ENCODE results near the gene EEF1AKMT2.

EEF1AKMT2 gene

GRCh38 chr10:124736491-124737136, 55.1 kb downstream of the EEF1AKMT2 start:
- no peak for DNase-seq

GRCh38 chr10:124735491-124736286, 56.0 kb downstream of the EEF1AKMT2 start:
- no peak for DNase-seq

DNA sequence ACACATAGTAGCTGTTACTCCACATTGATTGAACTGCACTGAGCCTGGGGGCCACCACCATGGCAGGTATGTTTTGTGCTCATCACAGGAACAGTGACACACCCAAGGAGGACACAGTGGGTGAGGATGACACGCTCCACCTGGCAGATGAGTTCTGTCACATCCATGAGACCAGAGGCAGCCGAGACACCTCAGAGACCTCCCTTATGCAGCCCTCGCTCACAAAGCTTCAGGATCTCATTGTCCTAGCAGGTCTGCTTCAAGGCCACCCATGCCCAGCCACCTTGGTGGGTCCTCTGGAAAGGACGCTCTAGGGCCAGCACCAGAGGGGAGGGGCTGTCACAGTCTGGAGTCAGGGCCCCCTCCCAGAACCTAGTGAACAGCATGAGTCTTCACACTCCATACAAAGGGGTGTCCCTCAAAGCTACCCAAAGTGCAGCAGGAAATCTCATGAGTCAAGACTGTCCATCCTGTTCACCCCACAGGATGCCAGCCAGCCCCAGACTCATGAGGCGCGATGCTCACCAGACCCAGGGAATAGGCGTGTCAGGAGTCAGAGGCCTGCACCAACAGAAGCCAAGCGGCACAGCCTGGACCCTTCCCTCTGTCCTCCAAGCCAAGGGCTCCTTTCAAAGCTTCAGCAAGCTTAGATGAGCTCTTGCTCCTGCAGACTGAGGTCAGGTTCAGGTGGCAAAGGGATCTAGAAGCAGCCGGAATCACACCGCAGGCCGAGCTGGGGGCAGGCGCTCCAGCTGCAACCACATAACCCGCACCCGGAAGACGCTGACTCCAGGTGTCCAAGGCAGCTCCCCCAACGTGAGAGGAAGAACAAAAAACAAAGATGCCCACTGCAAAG, 57.1 kb downstream of the EEF1AKMT2 start:
- no peak for DNase-seq

DNA sequence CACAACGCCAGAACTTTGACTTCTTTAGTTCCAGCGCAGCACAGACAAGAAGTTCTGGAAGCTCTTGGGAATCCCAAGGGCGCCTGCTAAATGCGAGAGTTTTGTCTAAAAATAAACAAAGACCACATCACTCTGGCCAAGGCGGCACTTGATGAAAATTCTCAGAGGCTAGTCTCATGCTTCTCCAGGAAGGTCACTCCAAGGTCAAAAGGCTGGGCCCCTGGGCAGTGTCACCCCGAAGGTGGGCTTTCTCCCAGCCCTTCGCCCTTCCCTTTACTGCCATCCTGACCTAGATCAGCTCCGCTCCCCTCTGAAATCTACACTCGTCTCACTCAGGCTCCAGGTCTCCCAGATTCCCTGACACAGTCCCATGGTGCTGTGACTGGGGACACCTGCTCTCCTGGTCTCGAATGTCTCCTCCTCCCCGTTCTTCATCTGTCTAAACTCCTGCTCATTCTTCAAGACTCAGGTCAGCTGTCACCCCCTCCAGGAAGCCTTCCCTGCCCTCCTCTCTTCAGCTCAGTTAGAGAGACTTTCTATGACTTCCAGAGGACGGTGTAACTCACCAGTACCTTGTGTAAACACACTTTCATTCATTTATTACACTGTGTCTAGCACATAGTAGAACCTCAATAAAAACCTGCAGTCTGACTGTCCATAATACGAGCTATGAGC, 58.0 kb downstream of the EEF1AKMT2 start:
- no peak for DNase-seq

- DNase-seq, result peak; percentile 83
Observed at GRCh38 chr10:124732931-124733570, 58.6 kb downstream of the EEF1AKMT2 start.

DNA sequence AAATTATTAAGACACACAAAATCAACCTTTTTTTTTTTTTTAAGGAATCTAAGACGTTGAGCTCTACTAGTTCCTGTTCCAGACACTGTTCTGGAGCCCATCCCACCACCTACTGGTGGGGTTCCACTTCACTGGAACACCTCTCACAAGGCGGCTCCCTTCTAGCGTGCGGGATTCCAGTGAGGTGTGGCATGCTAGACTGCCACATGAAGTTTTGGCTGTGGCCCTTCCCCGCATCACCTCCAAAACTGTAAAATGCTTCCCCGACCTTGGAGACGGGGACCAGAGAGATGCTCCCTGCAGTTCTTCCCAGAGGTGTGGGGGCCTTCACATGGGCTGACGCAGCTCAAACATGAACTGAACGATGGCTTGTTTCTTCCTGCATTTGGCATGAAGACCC, 60.1 kb downstream of the EEF1AKMT2 start:
- DNase-seq, result no peak

- no peak for DNase-seq
Observed at GRCh38 chr10:124730790-124731189, 60.9 kb downstream of the EEF1AKMT2 start.

DNA sequence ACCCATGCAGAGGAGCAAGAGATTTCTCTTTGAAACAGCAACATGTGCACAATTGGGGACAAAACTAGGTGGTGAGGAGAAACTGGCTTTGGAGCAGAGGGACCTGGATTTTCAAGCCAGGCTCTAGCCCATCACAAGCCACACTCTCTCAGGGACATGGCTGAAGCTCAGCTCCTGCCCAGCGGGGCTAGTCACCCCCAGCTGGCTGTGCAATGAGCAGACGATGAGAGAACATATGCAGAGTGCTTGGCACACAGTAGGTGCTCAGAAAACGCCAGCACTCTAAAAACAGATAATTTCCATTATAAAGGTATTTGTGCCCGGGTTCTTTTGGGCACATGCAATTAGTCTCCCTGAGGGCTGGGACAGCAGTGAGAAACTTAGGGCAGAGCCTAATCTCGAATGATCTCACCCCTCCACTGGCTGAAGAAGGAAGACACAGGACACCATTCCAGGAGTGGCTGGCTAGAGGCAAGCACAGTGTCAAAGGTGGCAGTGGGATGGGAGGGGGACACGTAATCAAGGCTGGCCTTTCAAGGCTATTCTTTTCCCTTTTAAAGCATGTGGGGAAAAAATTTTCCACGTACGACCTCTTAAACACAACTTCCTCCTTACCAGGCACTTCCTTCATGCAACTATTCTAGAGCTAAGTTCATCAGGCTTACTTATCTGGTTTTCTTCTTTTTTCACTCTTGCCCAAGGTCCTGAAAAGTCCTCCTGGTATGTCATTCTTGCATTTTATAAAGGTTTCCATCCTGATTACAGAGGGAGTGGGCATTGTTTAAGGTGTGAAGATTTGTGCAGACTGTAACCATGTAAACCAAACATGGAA, 62.6 kb downstream of the EEF1AKMT2 start:
- DNase-seq, result no peak

DNA sequence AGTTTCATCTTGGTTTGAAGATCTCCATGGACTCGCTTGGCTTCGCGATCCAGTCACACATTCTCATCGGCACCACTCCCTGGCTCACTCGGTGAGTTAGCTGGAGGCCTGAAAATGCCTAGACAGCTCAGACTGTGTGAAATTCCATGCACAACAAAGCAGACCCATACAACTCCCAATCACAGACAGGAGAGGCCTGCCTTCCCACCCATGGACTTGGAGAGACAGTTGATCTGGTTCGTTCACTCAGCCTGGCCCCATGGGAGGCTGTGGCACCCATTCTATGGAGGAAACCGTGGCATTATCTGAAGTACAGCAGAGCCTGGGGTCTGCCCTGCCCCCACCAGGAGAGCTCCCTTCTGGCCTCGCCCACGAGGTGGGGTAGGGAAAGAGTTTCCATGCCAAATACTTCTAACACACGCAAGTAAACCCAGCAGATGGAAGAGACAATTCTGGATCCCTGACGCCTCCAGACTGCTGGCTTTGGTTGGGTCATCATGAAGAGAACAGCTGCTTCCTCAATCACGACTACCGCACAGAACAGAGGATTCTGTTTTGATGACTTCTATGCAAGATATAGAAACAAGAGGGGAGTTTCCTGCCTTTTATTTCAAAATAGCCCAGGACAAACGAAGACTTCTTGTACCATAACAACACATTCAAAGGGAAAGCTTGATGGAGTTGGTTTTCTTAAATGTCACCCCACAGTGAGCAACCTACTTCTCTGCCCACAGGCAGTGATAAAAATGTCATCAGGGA, 63.4 kb downstream of the EEF1AKMT2 start:
- DNase-seq, result no peak

DNA sequence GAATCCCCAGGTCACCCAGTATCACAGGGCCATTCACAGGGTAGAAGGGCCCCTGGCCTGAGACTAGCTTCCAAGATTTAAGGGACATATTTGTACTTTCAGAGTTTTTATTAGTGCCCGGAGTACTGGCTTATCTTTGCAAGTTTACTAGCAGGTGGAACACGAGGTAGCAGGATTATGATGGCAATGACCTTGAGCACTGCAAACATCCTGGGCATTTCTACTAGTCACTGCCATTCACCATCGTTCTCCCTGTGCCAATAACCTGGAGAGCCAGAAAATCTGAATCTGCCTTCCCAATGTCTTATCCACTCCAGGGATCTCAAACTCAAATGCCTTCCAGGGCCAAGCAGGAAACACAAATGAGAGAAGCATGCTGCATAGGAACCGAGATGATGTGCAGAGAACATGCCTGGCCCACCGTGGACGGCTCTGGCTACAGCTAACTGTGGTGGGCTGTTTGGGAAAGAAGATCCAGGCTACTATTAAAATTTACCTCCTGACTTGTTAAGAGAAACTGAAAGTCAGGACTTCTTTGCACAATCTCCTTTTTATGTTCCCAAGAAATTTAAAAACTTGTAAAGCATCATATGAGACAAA, 64.2 kb downstream of the EEF1AKMT2 start:
- no peak for DNase-seq

DNA sequence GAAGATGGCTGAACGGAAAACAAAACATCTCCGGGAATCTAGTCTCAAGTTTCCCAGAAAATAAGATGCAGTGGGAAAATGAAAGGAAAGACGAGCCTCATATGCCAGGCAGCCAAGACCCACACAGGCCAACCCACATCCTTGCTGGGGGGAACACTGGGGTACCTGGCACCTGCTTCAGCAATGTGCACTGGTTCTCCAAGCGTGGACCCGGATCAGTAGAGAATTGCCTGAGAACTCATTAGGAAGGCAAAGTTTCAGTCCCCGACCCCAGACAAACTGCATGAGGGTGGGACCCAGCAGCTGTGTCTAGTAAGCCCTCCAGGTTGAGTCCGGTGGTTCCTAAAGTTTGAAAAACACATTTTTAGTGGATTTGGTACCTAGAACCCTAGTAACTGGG, 65.9 kb downstream of the EEF1AKMT2 start:
- no peak for DNase-seq

GRCh38 chr10:124725171-124725631, 66.5 kb downstream of the EEF1AKMT2 start:
- DNase-seq, result no peak

- DNase-seq, result no peak
Observed at GRCh38 chr10:124724279-124725027, 67.2 kb downstream of the EEF1AKMT2 start.

GRCh38 chr10:124723826-124724225, 67.9 kb downstream of the EEF1AKMT2 start:
- DNase-seq, result no peak

- no peak for DNase-seq
Observed at GRCh38 chr10:124722798-124723783, 68.6 kb downstream of the EEF1AKMT2 start.

DNA sequence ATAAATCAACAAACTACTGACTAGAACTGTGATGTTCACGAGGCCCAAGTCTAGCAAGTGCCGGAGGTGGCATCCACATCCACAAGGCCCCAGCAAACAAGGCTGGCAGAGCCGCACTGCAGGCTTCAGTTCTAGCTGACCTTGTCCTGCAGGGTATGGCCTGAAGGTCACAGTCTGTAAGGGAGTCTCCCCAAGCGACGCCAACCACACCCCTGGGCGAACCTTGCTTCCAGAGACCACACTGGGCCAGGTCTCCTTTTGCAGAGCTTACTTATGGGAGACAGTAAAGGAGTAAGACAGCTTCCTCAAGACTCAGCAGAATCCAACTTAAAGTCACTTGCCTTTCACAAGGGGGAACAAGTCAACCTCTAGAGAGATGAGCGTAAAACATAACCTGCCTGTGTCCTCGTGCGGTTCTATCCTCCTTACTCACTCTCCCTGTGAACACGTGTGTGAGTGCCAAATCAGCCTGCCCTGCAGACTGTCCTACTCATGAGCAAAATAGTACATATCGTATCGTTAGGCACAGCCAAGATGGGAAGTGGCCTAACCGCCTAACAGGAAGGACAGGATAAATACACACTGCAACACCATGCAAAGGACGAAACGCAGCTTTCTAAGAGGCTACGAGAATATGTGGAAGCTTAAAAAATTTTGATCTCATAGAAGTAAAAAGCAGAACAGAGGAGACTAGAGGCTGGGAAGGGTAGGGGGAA, 70.2 kb downstream of the EEF1AKMT2 start:
- no peak for DNase-seq

DNA sequence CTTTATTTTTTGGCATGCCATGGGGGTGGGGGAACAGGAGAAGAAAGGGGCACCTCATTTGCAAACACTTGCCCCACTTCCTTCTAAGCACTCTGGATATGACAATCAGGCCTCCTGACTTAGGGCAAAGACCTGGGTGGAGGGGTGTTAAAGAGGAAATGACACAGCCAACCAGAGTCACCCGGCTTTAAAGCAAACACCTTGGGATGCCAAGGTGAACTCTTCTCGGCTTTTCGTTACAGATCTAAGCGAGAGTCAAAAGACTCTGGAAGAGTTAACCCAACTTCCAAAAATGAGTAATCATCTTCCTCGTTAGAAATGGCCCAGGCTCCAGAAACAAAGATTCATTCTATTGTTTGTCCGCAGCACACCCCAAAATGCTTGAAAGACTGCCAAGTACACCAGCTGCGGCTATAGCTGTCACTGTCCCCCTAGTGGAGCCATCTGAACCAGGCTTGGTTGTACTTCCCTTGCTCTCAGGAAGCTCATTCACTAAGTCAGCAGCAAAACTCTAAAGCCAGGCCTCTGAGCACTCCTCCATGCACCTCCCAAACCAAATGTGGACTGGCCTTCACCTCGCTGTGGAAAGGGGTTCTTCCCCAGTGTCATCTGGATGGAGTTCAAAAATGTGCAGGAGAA, 72.4 kb downstream of the EEF1AKMT2 start:
- no peak for DNase-seq

Data from activated CD8-positive, alpha-beta memory T cell treated with anti-CD3 and anti-CD28 coated beads, Interleukin-2, amount 50 U/mL, for 48 hours (primary cell).